Muscle layer of colon (tissue), 2 donors: ENCODE data around the gene C7orf33.

ENCODE experiments used
- H3K27ac ChIP-seq: one replicate; pipeline ENCODE4 v1.7.0; 2013; ENCODE audit warnings: low read depth, mild to moderate bottlenecking, low read length, moderate library complexity
- H3K27me3 ChIP-seq, 2 donors: one replicate each; pipeline ENCODE4 v1.7.0; 2013; ENCODE audit warnings: low read length in 2 of 2, mild to moderate bottlenecking in 2 of 2; ENCODE audit not compliant: insufficient read depth in 2 of 2, control insufficient read depth in 1 of 2
- H3K36me3 ChIP-seq: one replicate; pipeline ENCODE4 v1.7.0; 2013; ENCODE audit warnings: mild to moderate bottlenecking, low read length; ENCODE audit not compliant: insufficient read depth
- H3K4me1 ChIP-seq: one replicate; pipeline ENCODE4 v1.7.0; 2013; ENCODE audit warnings: mild to moderate bottlenecking, low read length; ENCODE audit not compliant: insufficient read depth
- H3K4me3 ChIP-seq, 2 donors: one replicate each; pipeline ENCODE4 v1.7.0; 2013; ENCODE audit warnings: low read length in 2 of 2, low read depth in 1 of 2, mild to moderate bottlenecking in 1 of 2, moderate library complexity in 1 of 2
- H3K9ac ChIP-seq: one replicate; pipeline ENCODE4 v1.7.0; 2013; ENCODE audit warnings: low read length
- H3K9me3 ChIP-seq: one replicate; pipeline ENCODE4 v1.7.0; 2013; ENCODE audit warnings: mild to moderate bottlenecking, low read length
- donor health status: abdominal sarcoma.
- donor health status: Adenocarcinoma of cecum.

C7orf33 gene, protein sequence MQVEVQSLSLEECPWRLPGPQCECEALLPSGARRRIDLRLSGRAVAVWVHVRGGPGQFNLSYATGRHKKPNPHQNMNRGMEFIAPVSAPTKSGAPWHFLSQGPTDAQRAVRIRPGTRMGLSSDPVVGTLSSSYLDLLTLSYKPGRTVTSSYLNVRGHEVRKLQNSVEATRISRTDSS

DNA sequence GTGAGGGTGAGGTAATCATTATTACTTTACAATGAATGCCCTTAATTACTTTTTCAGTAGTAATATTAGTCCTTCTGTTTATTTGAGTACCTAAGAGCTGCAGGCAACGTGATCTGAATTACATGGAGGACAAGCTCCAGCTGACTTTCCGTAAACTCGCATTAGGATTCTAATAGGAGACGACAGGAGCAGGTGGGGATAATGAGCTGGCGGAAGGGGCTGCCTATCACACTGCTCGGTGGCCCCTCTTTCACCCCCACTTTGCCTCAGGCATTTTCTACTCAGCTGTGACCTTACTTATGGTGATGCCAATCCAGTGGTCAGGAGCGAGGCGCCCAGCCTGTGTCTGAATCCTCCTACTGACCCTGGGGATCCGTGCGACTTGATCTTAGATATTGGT lies at the start of gene C7orf33:
Gene C7orf33, plus strand, starts transcription at position 296 of the 400 bp plus-strand sequence. CDS start 160 bp downstream, outside the sequence.
- Histone ChIP-seq H3K9ac (no peak within 1 kb of the TSS), H3K36me3 (no peaks in the 10 kb centered on the region), H3K4me1 (no peaks in the 10 kb centered on the region), H3K27me3 (no peaks in the 10 kb centered on the region), H3K27ac (no peak within 1 kb of the TSS), H3K4me3 (no peak within 1 kb of the TSS), H3K9me3 (no peaks in the 10 kb centered on the region)

GRCh38 chr7:148541891-148542504 lies 48.6 kb upstream of the C7orf33 start:
- no peaks in the 10 kb centered on the region for H3K27me3 ChIP-seq
- no peak overlapping the region for H3K27ac ChIP-seq
- no peaks in the 10 kb centered on the region for H3K9me3 ChIP-seq
- no peak overlapping the region for H3K4me3 ChIP-seq
- H3K9ac ChIP-seq: no peak overlapping the region
- peaks cover 5% of the 10 kb centered on the region for H3K4me1 ChIP-seq
- H3K36me3 ChIP-seq: no peaks in the 10 kb centered on the region

GRCh38 chr7:148543302-148543701 lies 47.3 kb upstream of the C7orf33 start:
- H3K4me3 ChIP-seq: no peak overlapping the region
- H3K9ac ChIP-seq: no peak overlapping the region
- no peaks in the 10 kb centered on the region for H3K9me3 ChIP-seq
- H3K4me1 ChIP-seq: peaks cover 5% of the 10 kb centered on the region
- no peak overlapping the region for H3K27ac ChIP-seq
- no peaks in the 10 kb centered on the region for H3K36me3 ChIP-seq
- H3K27me3 ChIP-seq: no peaks in the 10 kb centered on the region

DNA sequence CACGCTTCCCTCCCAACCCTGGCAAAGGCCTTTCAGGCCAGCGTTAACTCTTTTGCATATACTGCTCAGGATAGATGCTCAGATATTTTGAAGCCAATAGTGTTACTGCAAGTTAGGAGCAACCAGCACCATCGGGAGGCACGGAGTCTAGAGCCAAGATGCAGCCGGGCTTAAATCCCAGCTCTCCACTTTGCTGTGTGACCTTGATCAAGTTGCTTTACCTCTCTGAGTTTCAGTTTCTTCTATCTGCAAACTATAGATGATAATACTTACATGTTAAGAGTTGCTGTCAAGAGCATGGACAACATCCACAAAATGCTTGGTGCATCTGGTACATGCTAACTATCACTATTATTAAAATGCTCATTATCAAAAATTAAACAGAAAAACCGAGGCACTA lies 45.4 kb upstream of the C7orf33 start:
- no peaks in the 10 kb centered on the region for H3K36me3 ChIP-seq
- H3K4me1 ChIP-seq: peaks cover 2% of the 10 kb centered on the region
- H3K9me3 ChIP-seq: no peaks in the 10 kb centered on the region
- H3K4me3 ChIP-seq: no peak overlapping the region
- no peak overlapping the region for H3K9ac ChIP-seq
- no peaks in the 10 kb centered on the region for H3K27me3 ChIP-seq
- no peak overlapping the region for H3K27ac ChIP-seq

- Histone ChIP-seq H3K4me3 (no peak overlapping the region), H3K36me3 (no peaks in the 10 kb centered on the region), H3K9me3 (no peaks in the 10 kb centered on the region), H3K4me1 (no peaks in the 10 kb centered on the region), H3K27ac (no peak overlapping the region), H3K9ac (no peak overlapping the region), H3K27me3 (no peaks in the 10 kb centered on the region)
Measured at GRCh38 chr7:148545932-148546331, 44.6 kb upstream of the C7orf33 start.

- Histone ChIP-seq H3K4me3 (no peak overlapping the region), H3K9me3 (no peaks in the 10 kb centered on the region), H3K27me3 (no peaks in the 10 kb centered on the region), H3K4me1 (no peaks in the 10 kb centered on the region), H3K27ac (no peak overlapping the region), H3K9ac (no peak overlapping the region), H3K36me3 (no peaks in the 10 kb centered on the region)
Measured at GRCh38 chr7:148546857-148547256, 43.7 kb upstream of the C7orf33 start.

DNA sequence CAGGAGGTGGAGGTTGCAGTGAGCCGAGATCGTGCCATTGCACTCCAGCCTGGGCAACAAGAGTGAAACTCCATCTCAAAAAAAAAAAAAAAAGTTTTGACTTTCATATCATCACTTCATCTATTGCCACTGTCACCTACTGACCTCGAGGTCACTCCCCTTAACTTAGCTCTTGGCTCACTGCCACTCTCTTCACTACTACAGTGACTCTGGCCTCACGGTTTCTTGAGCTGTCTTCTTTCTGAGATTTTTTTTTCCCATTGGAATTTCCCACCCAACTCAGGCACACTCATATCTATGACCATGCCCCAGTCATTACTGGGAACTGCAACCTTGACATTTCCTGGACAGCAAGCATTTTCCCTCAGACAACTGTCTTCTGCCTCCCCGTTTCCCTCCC lies 42.6 kb upstream of the C7orf33 start:
- Histone ChIP-seq H3K9ac (no peak overlapping the region), H3K4me1 (no peaks in the 10 kb centered on the region), H3K27ac (no peak overlapping the region), H3K9me3 (no peaks in the 10 kb centered on the region), H3K36me3 (no peaks in the 10 kb centered on the region), H3K4me3 (no peak overlapping the region), H3K27me3 (no peaks in the 10 kb centered on the region)

DNA sequence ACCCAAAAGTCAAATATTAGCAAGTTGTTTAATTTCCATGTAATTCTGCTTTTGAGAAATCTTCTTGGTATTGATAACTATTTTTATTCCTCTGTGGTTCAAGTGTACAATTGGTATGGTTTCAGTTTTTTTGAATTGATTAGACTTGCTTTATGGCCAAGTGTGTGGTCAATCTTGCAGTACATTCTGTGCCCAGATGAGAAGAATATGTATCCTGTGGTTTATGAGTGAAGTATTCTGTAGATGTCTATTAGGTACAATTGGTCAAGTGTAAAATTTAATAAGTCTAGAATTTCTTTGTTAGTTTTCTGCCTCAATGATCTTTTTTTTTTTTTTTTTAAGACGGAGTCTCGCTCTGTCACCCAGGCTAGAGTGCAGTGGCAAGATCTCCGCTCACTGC lies 36.6 kb upstream of the C7orf33 start:
- no peaks in the 10 kb centered on the region for H3K27me3 ChIP-seq
- no peak overlapping the region for H3K9ac ChIP-seq
- no peak overlapping the region for H3K4me3 ChIP-seq
- H3K36me3 ChIP-seq: no peaks in the 10 kb centered on the region
- no peak overlapping the region for H3K27ac ChIP-seq
- no peaks in the 10 kb centered on the region for H3K4me1 ChIP-seq
- H3K9me3 ChIP-seq: no peaks in the 10 kb centered on the region

DNA sequence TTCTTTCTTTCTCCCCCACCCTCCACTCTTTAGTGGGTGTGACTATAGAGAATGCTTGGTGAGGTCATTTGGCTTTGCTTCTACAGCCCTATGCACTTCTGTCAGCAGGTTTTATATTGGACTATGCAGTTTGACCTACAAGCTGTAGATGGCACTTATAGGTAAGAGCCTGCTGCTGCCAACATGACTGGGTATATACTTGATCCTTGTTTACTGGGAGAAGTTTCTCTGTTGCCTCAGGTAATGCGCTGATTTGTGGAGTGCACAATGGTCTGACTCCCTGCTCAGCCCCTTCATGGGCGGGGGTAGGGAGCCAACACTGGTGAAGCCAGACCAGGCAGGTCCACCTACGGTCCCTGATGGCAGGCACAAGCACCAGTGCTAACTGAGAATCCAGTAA lies 33.7 kb upstream of the C7orf33 start:
- no peaks in the 10 kb centered on the region for H3K9me3 ChIP-seq
- no peak overlapping the region for H3K9ac ChIP-seq
- H3K27me3 ChIP-seq: no peaks in the 10 kb centered on the region
- H3K36me3 ChIP-seq: no peaks in the 10 kb centered on the region
- H3K4me3 ChIP-seq: no peak overlapping the region
- H3K27ac ChIP-seq: no peak overlapping the region
- H3K4me1 ChIP-seq: no peaks in the 10 kb centered on the region

- Histone ChIP-seq H3K27me3 (no peaks in the 10 kb centered on the region), H3K9ac (no peak overlapping the region), H3K36me3 (no peaks in the 10 kb centered on the region), H3K27ac (no peak overlapping the region), H3K4me3 (no peak overlapping the region), H3K9me3 (no peaks in the 10 kb centered on the region), H3K4me1 (no peaks in the 10 kb centered on the region)
Measured at GRCh38 chr7:148558914-148559313, 31.7 kb upstream of the C7orf33 start.

DNA sequence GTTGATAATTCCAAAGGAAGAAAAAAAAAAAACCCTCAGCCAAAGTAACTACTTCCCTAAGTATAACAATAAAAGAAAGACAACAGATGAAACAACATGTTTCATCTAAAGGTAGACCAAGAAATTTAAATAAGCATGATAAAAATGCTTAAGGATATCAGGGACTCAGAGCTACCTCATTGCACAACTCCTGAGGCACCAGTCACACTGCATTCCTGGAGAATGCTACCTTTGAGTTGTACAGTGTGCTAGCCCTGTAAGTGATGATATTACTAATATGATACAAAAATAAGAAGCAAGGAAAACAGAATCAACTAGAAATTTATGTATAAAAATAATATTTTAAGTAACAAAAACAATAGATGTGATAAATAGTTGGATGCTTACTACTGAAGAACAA lies 29.5 kb upstream of the C7orf33 start:
- Histone ChIP-seq H3K27me3 (no peaks in the 10 kb centered on the region), H3K27ac (no peak overlapping the region), H3K9me3 (no peaks in the 10 kb centered on the region), H3K9ac (no peak overlapping the region), H3K36me3 (no peaks in the 10 kb centered on the region), H3K4me1 (no peaks in the 10 kb centered on the region), H3K4me3 (no peak overlapping the region)

GRCh38 chr7:148563583-148564274 lies 26.8 kb upstream of the C7orf33 start:
- Histone ChIP-seq H3K27ac (no peak overlapping the region), H3K9ac (no peak overlapping the region), H3K9me3 (no peaks in the 10 kb centered on the region), H3K36me3 (no peaks in the 10 kb centered on the region), H3K4me3 (no peak overlapping the region), H3K27me3 (no peaks in the 10 kb centered on the region), H3K4me1 (no peaks in the 10 kb centered on the region)
